H7 (cell line): ENCODE results near the gene AGRP. TPM values are rescaled to one million over a fixed set of nuclear protein-coding genes. Genes with fewer than 3 reads are reported as not detected.
"Not testable (repeated sequence)": the region's sequence is repeated elsewhere in the genome, so short reads cannot be mapped to it uniquely, and the experiment has no call there.

Experiments
- DNase-seq: peaks from one replicate; pipeline ENCODE4 v3.0.0; 2012
- H3K27me3 ChIP-seq: 2 replicates; pipeline ENCODE4 v1.6.0; 2011; ENCODE audit warnings: mild to moderate bottlenecking, low read length; ENCODE audit not compliant: control insufficient read depth, insufficient read depth
- H3K36me3 ChIP-seq: replicated peaks from 2 replicates; pipeline ENCODE4 v1.5.1; 2011; ENCODE audit warnings: low read length; ENCODE audit not compliant: control insufficient read depth, insufficient read depth
- H3K4me3 ChIP-seq: 2 replicates; pipeline ENCODE4 v1.5.1; 2011; ENCODE audit warnings: low read depth, mild to moderate bottlenecking, control low read depth, low read length, moderate library complexity; ENCODE audit not compliant: insufficient read depth
- total RNA-seq: library from RNA; depleted of rRNA; stranded (reverse); fragments of >200 nt; shearing (Covaris generic); gene quantifications from 2 replicates; pipeline ENCODE4 v1.2.3, GENCODE V29; 2014

Gene AGRP
- total RNA-seq, 1 experiment from 2014 or later = 1.1 TPM

DNA sequence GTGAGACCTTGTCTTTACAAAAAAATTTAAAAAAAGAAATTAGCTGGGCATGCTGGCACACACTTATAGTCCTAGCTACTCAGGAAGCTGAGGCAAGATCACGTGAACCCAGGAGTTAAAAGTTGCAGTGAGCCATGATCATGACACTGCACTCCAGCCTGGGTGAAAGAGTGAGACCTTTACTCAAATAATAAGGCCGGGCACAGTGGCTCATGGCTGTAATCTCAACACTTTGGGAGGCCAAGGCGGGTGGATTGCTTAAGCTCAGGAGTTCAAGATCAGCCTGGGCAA lies 33.8 kb upstream of the AGRP start:
- no peaks in the 10 kb centered on the region for H3K36me3 ChIP-seq
- H3K27me3 ChIP-seq = peaks cover 2% of the 10 kb centered on the region; the same call in 1 of the 2 replicates
- no peak overlapping the region for H3K4me3 ChIP-seq
- no peak for DNase-seq

- DNase-seq = no peak
- Histone ChIP-seq H3K36me3 (no peaks in the 10 kb centered on the region), H3K4me3 (no peak overlapping the region), H3K27me3 (peaks cover 2% of the 10 kb centered on the region; the same call in 1 of the 2 replicates)
Observed at GRCh38 chr16:67516296-67517154, 33.2 kb upstream of the AGRP start.

DNA sequence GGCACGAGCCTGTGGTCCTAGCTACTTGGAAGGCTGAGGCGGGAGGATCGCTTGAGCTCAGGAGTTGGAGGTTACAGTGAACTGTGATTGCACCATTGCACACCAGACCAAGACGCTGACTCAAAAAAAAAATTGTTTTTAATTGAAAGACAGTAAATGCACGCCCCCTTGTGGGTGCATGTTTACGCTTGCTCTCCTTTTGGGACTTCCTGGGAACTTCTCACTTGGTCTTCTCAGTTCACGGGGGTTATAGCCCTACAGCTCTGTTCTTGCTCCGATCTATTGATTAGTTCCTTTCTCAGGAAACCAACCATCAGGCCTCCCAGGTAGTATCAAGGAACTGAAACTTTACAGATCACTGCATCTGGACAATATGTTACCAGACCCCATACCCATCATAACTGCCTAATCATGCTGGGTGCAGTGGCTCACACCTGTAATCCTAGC lies 31.1 kb upstream of the AGRP start:
- Histone ChIP-seq H3K4me3 (no peak overlapping the region), H3K27me3 (peaks cover 2% of the 10 kb centered on the region; the same call in 1 of the 2 replicates), H3K36me3 (no peaks in the 10 kb centered on the region)
- DNase-seq = peak; percentile 80

GRCh38 chr16:67513892-67514291 lies 30.5 kb upstream of the AGRP start:
- not testable (repeated sequence) for H3K27me3 ChIP-seq, H3K4me3 ChIP-seq, H3K36me3 ChIP-seq
- peak; percentile 36 for DNase-seq

- H3K27me3 ChIP-seq = no peaks in the 10 kb centered on the region; the same call in none of the 2 replicates
- H3K4me3 ChIP-seq = no peak overlapping the region
- no peak for DNase-seq
- no peaks in the 10 kb centered on the region for H3K36me3 ChIP-seq
Observed at GRCh38 chr16:67509016-67509415, 25.7 kb upstream of the AGRP start.

GRCh38 chr16:67506468-67506867 lies 23.1 kb upstream of the AGRP start:
- H3K36me3 ChIP-seq = no peaks in the 10 kb centered on the region
- DNase-seq = peak; percentile 66
- H3K4me3 ChIP-seq = no peak overlapping the region
- H3K27me3 ChIP-seq = no peaks in the 10 kb centered on the region; the same call in none of the 2 replicates

DNA sequence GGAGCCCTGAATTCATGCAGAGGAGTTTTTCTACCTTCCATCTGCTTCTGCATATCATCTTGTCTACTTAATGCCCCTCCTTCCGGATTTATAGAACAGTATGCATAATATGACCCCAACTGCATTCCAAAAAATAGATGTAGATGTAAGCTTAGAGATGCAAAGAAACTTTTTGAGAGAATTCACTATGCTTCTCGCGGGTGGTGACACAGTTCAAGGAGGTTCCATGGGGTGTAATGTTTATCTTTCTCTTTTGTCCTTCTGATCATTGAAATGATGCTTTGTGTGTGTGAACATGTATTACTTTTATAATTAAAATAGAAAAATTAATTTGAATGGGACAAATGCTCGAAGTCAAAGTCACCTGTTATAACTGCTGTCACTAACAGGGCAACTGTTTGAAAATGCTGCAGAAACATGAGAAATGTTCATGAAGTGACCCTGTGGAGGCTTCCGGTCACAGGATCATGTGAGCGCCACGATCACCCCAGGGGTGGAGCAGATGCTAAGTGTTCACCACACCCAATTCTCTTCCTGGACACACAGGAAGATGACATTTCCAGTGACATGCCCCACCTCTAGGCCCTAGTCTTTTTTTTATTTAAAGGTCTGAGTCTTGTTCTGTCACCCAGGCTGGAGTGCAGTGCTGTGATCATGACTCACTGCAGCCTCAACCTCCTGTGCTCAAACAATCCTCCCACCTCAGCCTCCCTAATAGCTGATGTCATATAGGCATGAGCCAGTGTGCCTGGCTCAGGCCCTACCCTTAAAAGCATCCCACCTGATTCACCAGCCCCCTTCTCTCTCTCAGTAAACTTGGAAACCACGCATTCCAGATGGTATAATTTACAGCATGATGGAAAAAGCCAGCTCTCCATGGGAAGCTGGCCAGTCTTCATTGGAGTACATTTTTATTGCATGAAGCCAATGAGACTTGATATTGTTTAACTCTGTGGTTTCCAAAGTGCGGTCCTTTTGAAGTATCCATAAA lies 21.0 kb upstream of the AGRP start:
- DNase-seq = peak; percentile 18
- Histone ChIP-seq H3K36me3 (no peaks in the 10 kb centered on the region), H3K27me3 (no peaks in the 10 kb centered on the region; the same call in none of the 2 replicates), H3K4me3 (no peak overlapping the region)

DNA sequence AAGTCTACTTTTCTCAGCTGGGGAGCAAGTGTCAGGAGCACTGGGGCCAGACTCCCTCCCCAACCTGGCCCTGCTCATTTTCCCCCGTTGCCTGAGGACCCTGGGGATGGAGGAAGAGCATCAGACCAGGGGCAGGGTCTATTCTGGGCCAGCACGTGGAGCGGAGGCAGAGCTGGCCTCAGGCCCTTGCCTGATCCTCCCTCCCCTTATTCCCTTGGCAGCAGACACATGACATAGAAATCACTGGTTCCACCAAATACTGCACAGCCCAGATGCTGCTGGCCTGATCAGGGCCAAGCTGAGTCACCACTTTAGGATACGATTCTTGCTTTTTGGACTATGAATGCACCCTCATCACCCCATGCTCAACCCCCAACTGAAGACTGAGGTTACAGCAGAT lies 15.8 kb upstream of the AGRP start:
- no peak overlapping the region for H3K4me3 ChIP-seq
- DNase-seq = peak; percentile 9
- H3K27me3 ChIP-seq = peaks cover 3% of the 10 kb centered on the region
- no peaks in the 10 kb centered on the region for H3K36me3 ChIP-seq

DNA sequence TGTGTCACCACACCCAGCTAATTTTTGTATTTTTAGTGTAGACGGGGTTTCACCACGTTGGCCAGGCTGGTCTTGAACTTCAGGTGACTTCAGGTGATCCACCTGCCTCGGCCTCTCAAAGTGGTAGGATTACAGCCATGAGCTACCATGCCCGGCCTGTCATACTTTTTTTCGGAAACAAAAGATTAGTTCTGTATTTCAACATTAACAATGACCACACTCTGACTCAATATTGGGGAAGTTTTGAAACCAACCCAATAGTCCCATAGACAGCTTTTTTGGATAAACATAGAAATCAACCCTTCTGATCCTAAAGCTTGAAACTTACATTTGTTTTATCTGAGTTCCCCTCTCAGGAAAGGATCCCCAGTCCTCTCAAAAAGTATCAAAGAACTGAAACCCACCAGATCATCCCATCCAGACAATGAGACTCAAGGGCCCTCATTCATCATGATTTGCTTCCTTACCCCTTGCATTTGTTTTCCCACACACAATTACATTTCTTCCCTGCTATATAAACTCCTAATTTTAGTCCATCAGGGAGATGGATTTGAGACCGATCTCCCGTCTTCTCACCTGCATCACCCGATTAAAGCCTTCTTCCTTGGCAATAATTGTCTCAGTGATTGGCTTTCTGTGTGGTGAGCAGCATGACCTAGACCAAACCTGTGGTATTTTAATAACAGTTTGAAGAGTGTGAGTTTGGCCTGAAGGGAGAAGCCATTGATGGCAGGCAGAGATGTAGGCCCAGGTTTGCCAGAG lies 7.2 kb upstream of the AGRP start:
- Histone ChIP-seq H3K4me3 (no peak overlapping the region), H3K36me3 (no peaks in the 10 kb centered on the region), H3K27me3 (peaks cover 47% of the 10 kb centered on the region)
- no peak for DNase-seq

DNA sequence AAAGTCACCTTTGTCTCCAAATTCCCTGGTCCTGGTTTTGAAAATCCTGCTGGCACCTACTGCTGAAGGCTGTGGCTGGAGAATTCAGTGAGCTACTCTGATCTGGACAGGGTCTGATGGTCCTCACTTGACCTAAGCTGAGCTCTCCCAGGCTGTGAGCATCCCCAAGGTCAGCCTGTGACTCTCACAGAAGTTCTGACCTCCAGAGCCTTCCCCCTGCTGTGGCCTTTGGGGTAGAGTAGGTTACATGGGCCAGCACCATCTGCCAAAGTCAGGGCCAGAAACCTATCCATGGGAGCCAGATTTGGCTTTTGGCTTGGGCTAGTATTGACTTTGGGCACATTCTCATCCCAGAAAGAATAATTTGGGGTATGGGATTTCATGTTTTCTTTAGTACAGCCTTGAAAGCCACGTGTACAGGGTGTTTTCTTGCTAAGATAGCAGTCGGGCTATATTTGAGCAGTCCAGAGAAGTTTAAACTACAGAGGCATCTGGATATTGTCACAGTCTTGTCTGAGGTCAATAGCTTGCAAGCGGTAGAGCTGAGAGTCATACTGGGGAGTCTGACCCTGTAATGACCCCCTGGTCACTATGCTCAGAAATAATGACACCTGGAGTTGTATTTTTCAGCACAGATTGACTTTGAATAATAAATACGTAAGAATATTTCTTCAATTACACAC lies 6.2 kb upstream of the AGRP start:
- Histone ChIP-seq H3K27me3 (peaks cover 47% of the 10 kb centered on the region), H3K4me3 (no peak overlapping the region), H3K36me3 (no peaks in the 10 kb centered on the region)
- DNase-seq = no peak

DNA sequence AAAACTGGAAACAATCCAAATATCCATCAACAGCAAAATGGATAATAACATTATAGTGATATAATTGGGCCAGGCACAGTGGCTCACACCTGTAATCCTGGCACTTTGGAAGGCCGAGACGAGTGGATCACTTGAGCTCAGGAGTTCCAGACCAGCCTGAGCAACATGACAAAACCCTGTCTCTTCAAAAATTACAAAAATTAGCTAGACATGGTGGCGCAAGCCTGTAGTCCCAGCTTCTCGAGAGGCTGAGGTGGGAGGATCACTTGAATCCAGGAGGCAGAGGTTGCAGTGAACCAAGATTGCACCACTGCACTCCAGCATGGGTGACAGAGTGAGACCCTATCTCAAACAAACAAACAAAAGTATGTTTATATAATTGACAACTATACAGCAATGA lies 4.2 kb upstream of the AGRP start:
- not testable (repeated sequence) for H3K4me3 ChIP-seq, H3K36me3 ChIP-seq, DNase-seq
- peaks cover 42% of the 10 kb centered on the region for H3K27me3 ChIP-seq

DNA sequence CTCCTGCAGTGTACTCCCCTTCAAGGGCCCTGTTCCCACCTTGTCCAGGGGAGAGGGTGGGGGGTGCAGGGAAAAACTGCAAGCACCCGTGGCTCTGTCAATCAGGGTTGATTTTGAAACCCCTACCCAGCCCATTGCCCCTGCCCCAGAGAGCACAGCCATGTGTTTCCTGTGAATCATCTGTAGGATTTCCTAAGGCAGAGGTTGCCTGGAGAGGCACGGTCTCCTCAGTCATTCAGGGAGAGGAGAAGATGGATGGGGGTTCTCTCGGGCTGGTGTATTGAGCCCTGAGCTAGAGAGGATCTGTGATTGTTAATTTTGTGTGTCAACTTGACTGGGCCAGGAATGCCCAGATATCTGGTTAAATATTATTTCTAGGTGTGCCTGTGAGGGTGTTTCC lies 3.5 kb upstream of the AGRP start:
- DNase-seq = no peak
- Histone ChIP-seq H3K27me3 (peaks cover 39% of the 10 kb centered on the region), H3K36me3 (no peaks in the 10 kb centered on the region), H3K4me3 (no peak overlapping the region)

GRCh38 chr16:67483731-67484525 lies 581 bp upstream of the AGRP start:
- Histone ChIP-seq H3K4me3 (no peak overlapping the region), H3K27me3 (peaks cover 20% of the 10 kb centered on the region), H3K36me3 (no peaks in the 10 kb centered on the region)
- no peak for DNase-seq
